Measurements from ENCODE around the gene HOGA1.
A peak's percentile ranks its signal among the peaks of the same experiment; 100 is the strongest.
"Not testable (repeated sequence)": the region's sequence is repeated elsewhere in the genome, so short reads cannot be mapped to it uniquely, and the experiment has no call there.

HOGA1 gene

GRCh38 chr10:97647556-97647955 lies 63.4 kb downstream of the HOGA1 start:
- no peak for DNase-seq (ENCODE audit: low read depth, low spot score)

- peak; percentile 11 for DNase-seq (ENCODE audit: low read depth, low spot score)
Measured at GRCh38 chr10:97648562-97649404, 64.6 kb downstream of the HOGA1 start.

- not testable (repeated sequence) for DNase-seq (ENCODE audit: low read depth, low spot score)
Measured at GRCh38 chr10:97649405-97649750, 65.2 kb downstream of the HOGA1 start.

DNA sequence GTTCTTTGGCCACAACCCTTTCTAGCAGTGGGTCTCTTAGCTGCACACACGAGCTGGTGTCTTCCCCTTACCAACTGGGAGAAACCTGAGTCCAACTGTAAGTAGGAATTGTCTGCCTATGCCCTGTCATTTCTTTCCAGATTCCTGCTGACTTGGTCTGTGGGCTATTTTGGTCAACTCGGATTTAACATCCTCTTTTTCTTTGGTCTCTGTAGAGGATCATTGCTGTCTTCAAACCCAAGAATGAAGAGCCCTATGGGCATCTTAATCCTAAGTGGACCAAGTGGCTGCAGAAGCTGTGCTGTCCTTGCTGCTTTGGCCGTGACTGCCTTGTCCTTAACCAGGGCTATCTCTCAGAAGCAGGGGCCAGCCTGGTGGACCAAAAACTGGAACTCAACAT lies 66.5 kb downstream of the HOGA1 start:
- DNase-seq (ENCODE audit: low read depth, low spot score), result no peak

GRCh38 chr10:97651773-97652172 lies 67.6 kb downstream of the HOGA1 start:
- no peak for DNase-seq (ENCODE audit: low read depth, low spot score)

DNA sequence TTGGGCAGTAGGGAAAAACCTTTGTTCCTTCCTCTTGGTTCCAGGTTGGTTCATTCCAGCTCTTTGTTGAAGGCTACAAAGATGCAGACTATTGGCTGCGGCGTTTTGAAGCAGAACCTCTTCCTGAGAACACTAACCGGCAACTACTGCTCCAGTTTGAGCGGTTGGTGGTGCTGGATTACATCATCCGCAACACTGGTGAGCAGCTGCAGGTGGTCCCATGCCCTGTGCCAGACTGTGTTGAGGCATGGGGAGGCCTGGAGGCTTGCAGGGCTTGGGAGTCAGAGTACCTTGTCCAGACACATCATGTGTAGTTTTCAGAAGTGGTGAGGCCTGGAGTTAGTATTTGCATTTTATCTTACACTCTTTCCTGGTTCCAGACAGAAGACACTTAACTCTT lies 72.6 kb downstream of the HOGA1 start:
- DNase-seq (ENCODE audit: low read depth, low spot score), result no peak

DNA sequence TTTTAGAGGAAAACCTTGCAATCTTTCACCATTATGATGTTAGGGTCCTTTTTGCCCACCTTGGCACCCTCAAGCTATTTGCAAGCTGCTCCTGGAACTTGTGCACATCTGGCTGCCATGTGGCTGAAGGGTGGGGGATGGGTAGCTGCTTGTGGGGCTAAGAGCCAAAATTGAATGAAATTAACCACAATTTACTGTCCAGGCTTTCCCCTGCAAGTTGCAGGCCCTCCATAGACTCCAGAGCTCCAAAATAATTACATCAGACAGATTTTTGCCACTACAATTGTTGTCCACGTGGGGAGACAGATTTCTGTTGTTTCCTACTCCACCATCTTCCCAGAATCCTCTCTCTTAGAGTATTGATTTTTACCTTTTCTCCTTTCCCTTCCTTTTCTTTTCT lies 75.4 kb downstream of the HOGA1 start:
- no peak for DNase-seq (ENCODE audit: low read depth, low spot score)

Data from activated CD4-positive, CD25-positive, alpha-beta regulatory T cell treated with anti-CD3 and anti-CD28 coated beads, Interleukin-2, amount 50 U/mL, for 16 hours (primary cell).